CD14-positive monocyte (primary cell): ENCODE measurements around the gene CCDC188. TPM values are rescaled to one million over a fixed set of nuclear protein-coding genes. Genes with fewer than 3 reads are reported as not detected.

Experiments
- DNase-seq, 3 donors: peaks; one replicate each; pipeline ENCODE4 v3.0.0-alpha.2; 2011 to 2022
- H2AFZ ChIP-seq: 2 replicates; pipeline ENCODE4 v1.6.0; 2012; ENCODE audit warnings: mild to moderate bottlenecking, low read depth, low read length, inconsistent platforms; ENCODE audit not compliant: insufficient read depth, poor library complexity, severe bottlenecking
- H3K27ac ChIP-seq, 2 donors: 1 replicate in 1 of 2; 2 replicates in 1 of 2; pipeline ENCODE4 v1.5.1; 2012 to 2013; ENCODE audit warnings: low read length in 2 of 2, control low read depth in 1 of 2, inconsistent platforms in 1 of 2, low read depth in 1 of 2, mild to moderate bottlenecking in 1 of 2
- H3K27me3 ChIP-seq, 2 donors: one replicate each; pipeline versions ENCODE4 v1.6.0 to v1.6.1; 2011 to 2013; ENCODE audit warnings: low read length in 2 of 2; ENCODE audit not compliant: control insufficient read depth in 2 of 2, insufficient read depth in 2 of 2
- H3K36me3 ChIP-seq, 2 donors: replicated peaks in 1 of 2; 1 replicate in 1 of 2; 2 replicates in 1 of 2; pipeline versions ENCODE4 v1.5.1 to v1.6.1; 2012 to 2013; ENCODE audit warnings: low read length in 2 of 2, control low read depth in 1 of 2, inconsistent platforms in 1 of 2, mild to moderate bottlenecking in 1 of 2; ENCODE audit not compliant: insufficient read depth in 2 of 2, control insufficient read depth in 1 of 2
- H3K4me1 ChIP-seq, 2 donors: 1 replicate in 1 of 2; 2 replicates in 1 of 2; pipeline versions ENCODE4 v1.5.1 to v1.6.1; 2012 to 2013; ENCODE audit warnings: low read length in 2 of 2, control low read depth in 1 of 2, inconsistent platforms in 1 of 2, mild to moderate bottlenecking in 1 of 2, moderate library complexity in 1 of 2; ENCODE audit not compliant: insufficient read depth in 2 of 2, control insufficient read depth in 1 of 2
- H3K4me2 ChIP-seq: replicated peaks from 2 replicates; pipeline ENCODE3; 2012; ENCODE audit warnings: low read length, moderate library complexity, mild to moderate bottlenecking; ENCODE audit not compliant: poor library complexity, severe bottlenecking; ENCODE audit errors: extremely low read depth
- H3K4me3 ChIP-seq, 3 experiments: fragments of 200-600 bp in 1 of 3; sonication (generic) in 1 of 3; replicated peaks in 1 of 3; 1 replicate in 2 of 3; 2 replicates in 1 of 3; pipeline ENCODE4 v1.5.1; 2011 to 2013; ENCODE audit warnings: low read length in 3 of 3, mild to moderate bottlenecking in 3 of 3, control low read depth in 2 of 3, low read depth in 2 of 3, inconsistent platforms in 1 of 3, moderate library complexity in 1 of 3
- H3K79me2 ChIP-seq: 2 replicates; pipeline ENCODE4 v1.6.0; 2012; ENCODE audit warnings: mild to moderate bottlenecking, control low read depth, inconsistent platforms, low read length, moderate library complexity; ENCODE audit not compliant: insufficient read depth
- H3K9ac ChIP-seq: 2 replicates; pipeline ENCODE4 v1.6.0; 2017; ENCODE audit warnings: low read length, mild to moderate bottlenecking; ENCODE audit not compliant: insufficient read depth, poor library complexity, severe bottlenecking
- H3K9me3 ChIP-seq, 2 donors: replicated peaks in 1 of 2; 1 replicate in 1 of 2; 2 replicates in 1 of 2; pipeline versions ENCODE4 v1.5.1 to v1.6.1; 2012 to 2013; ENCODE audit warnings: low read length in 2 of 2, control low read depth in 1 of 2; ENCODE audit not compliant: control insufficient read depth in 1 of 2, insufficient read depth in 1 of 2
- H4K20me1 ChIP-seq: 2 replicates; pipeline ENCODE4 v1.6.0; 2012; ENCODE audit warnings: mild to moderate bottlenecking, low read length, control low read depth, moderate library complexity; ENCODE audit not compliant: insufficient read depth
- H3K27ac Mint-ChIP-seq, 7 donors: one replicate each; pipeline ENCODE4 v1.8.0; 2020; ENCODE audit warnings: mild to moderate bottlenecking in 7 of 7, mixed read lengths in 7 of 7, moderate library complexity in 6 of 7, inconsistent platforms in 2 of 7
- H3K27me3 Mint-ChIP-seq, 3 donors: one replicate each; pipeline ENCODE4 v1.8.0; 2021 to 2022; ENCODE audit warnings: low read depth in 3 of 3, mild to moderate bottlenecking in 3 of 3, mixed read lengths in 3 of 3, moderate library complexity in 3 of 3, inconsistent platforms in 1 of 3
- H3K36me3 Mint-ChIP-seq, 2 donors: one replicate each; pipeline ENCODE4 v1.8.0; 2020; ENCODE audit warnings: mixed read lengths in 2 of 2, inconsistent platforms in 1 of 2, mild to moderate bottlenecking in 1 of 2
- H3K4me1 Mint-ChIP-seq: one replicate; pipeline ENCODE4 v1.8.0; 2020; ENCODE audit warnings: mild to moderate bottlenecking, mixed read lengths
- H3K4me3 Mint-ChIP-seq, 2 donors: one replicate each; pipeline ENCODE4 v1.8.0; 2020; ENCODE audit warnings: mild to moderate bottlenecking in 2 of 2, mixed read lengths in 2 of 2, moderate library complexity in 1 of 2
- H3K9me3 Mint-ChIP-seq, 7 donors: one replicate each; pipeline ENCODE4 v1.8.0; 2020 to 2022; ENCODE audit warnings: mixed read lengths in 7 of 7, mild to moderate bottlenecking in 6 of 7, moderate library complexity in 6 of 7, inconsistent platforms in 2 of 7
- CTCF ChIP-seq: fragments of 200-600 bp; IDR thresholded peaks from one replicate; pipeline ENCODE4 v1.8.0; 2022; ENCODE audit warnings: antibody characterized with exemption, mild to moderate bottlenecking
- WGBS: methylation state at CpG from one replicate; pipeline ENCODE4 v1.1.5; 2013; ENCODE audit warnings: missing lambda C conversion rate; ENCODE audit not compliant: insufficient coverage; 5-methylcytosine and 5-hydroxymethylcytosine counted together
- intact Hi-C, 2 donors: fragments of 100-400 bp; cut with micrococcal nuclease; formaldehyde crosslinking; loops; one replicate each; pipeline versions ENCODE4 v1.15.0 to v1.15.1; 2023
- polyA plus RNA-seq, 3 donors: library from polyadenylated mRNA; depleted of rRNA in 1 of 3; unstranded in 2 of 3; stranded (reverse) in 1 of 3; fragments of 300-500 nt in 2 of 3; fragments of >200 nt in 1 of 3; fragmentation: Illumina TruSeq in 2 of 3; gene quantifications; 1 replicate in 2 of 3; 2 replicates in 1 of 3; pipeline ENCODE4 v1.2.3, GENCODE V29; 2012 to 2021

Gene CCDC188
- polyA plus RNA-seq, 3 donors: 0.15 TPM; not detected in 2

GRCh38 chr22:20127318-20127868 lies 23.5 kb downstream of the CCDC188 start:
- intact Hi-C loops: loop anchor here in 1 of 2 donors (5.0 kb wide), 1 partner anchor 155 kb away; no protein-coding TSS in a partner anchor

More at GRCh38 chr22:20127318-20127868, 23.5 kb downstream of the CCDC188 start:
- Histone ChIP-seq H3K36me3 (peaks cover 25 to 42% of the 10 kb centered on the region in 2 donors), H3K27ac (no peak overlapping the region), H3K9me3 (no peaks in the 10 kb centered on the region), H2AFZ (no peak overlapping the region), H3K4me3 (no peak overlapping the region), H3K4me1 (peaks cover 8 to 13% of the 10 kb centered on the region in 2 donors), H3K9ac (no peak overlapping the region), H3K4me2 (no peak overlapping the region), H3K79me2 (peaks cover 17% of the 10 kb centered on the region), H3K27me3 (no peaks in the 10 kb centered on the region), H4K20me1 (peaks cover 13% of the 10 kb centered on the region)
- 95% methylated on average over 15 of the region's 15 CpGs for WGBS
- no peak for TF ChIP-seq CTCF
- no peaks in the 10 kb centered on the region for H3K9me3 Mint-ChIP-seq
- peaks cover 2% of the 10 kb centered on the region for H3K4me1 Mint-ChIP-seq
- no peaks in the 10 kb centered on the region for H3K27me3 Mint-ChIP-seq
- no peak overlapping the region for H3K4me3 Mint-ChIP-seq
- peaks cover 31 to 52% of the 10 kb centered on the region in 2 donors for H3K36me3 Mint-ChIP-seq
- no peak for DNase-seq
- H3K27ac Mint-ChIP-seq: peak overlapping the region in 3 of 7 donors; percentile 30 to 66 (median 60)
